22Rv1 (cell line): ENCODE measurements around the gene NMBR.

Experiments used
- CTCF ChIP-seq: fragments of 450-650 bp; IDR thresholded peaks from 2 replicates; pipeline ENCODE4 v1.5.1; 2017; ENCODE audit warnings: mild to moderate bottlenecking
- ZFX ChIP-seq: fragments of 450-650 bp; IDR thresholded peaks from 2 replicates; pipeline ENCODE4 v1.6.1; 2017; ENCODE audit warnings: antibody characterized with exemption, borderline replicate concordance

- TF ChIP-seq CTCF (no peak), ZFX (no peak)
Measured at GRCh38 chr6:142058551-142059290, 88.2 kb downstream of the NMBR start.
